GM12892 (cell line): ENCODE results near the gene TICRR.

Source experiments
- POLR2A ChIP-seq: IDR thresholded peaks from 2 replicates; pipeline ENCODE4 v1.6.1; 2011; ENCODE audit warnings: low read depth, low read length, control low read depth
- POLR2AphosphoS5 ChIP-seq: IDR thresholded peaks from 2 replicates; pipeline ENCODE4 v1.6.1; 2011; ENCODE audit warnings: low read depth, low read length, control low read depth
- TAF1 ChIP-seq: IDR thresholded peaks from 2 replicates; pipeline ENCODE4 v1.6.1; 2011; ENCODE audit warnings: low read depth, mild to moderate bottlenecking, control low read depth, low read length, borderline replicate concordance

DNA sequence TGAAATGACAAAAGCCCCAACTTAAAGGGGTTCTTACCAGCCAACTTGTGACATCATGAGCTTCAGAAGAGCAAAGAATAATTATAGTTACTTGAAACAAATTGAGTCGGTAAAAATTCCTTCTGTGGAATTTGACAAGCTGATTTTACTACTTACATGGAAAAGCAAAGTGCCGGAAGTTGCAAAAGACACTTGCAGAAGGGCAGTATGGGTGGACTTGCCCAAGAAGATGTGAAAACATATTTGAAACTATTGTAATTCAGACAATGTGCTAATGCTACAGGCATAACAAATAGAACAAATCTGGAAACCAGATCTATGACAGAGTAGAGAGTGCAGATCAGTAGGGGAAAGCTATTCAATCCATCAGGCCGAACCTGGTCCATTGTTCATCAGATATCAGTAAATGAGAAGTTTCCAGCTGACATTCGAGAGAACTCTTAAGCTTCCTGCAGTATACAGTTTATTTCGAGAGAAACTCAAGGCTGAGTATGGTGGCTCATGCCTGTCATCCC is 82.5 kb downstream of the TICRR start:
- TF ChIP-seq TAF1 (no peak), POLR2AphosphoS5 (no peak), POLR2A (no peak)
